Measurements from ENCODE around the gene ACTG1. TPM values are rescaled to one million over a fixed set of nuclear protein-coding genes. Genes with fewer than 3 reads are reported as not detected.

Gene ACTG1
- total and polyA plus RNA-seq, 2 of the 13 experiments (the other 11 are each of a cell fraction or from before 2014, with no cell fraction given) = 973 to 1,138 TPM

GRCh38 chr17:81512562-81513371 lies at the start of gene ACTG1 (continued):
- TF ChIP-seq ZNF598 (CRISPR knock-in tag; IDR thresholded peaks at IDR 0.05; ENCODE audit: borderline replicate concordance) (no peak), ZNF782 (CRISPR knock-in tag; IDR thresholded peaks at IDR 0.05; ENCODE audit: borderline replicate concordance) (no peak), ZNF292 (CRISPR knock-in tag; IDR thresholded peaks at IDR 0.05; ENCODE audit: borderline replicate concordance, low read depth) (no peak), RFXANK (CRISPR knock-in tag; IDR thresholded peaks at IDR 0.05) (no peak), SMARCE1 (IDR thresholded peaks at IDR 0.05; ENCODE audit: borderline replicate concordance) (no peak), EZH2 (conservative IDR thresholded peaks at IDR 0.05; ENCODE audit: low read depth, low read length) (no peak), HES4 (CRISPR knock-in tag; IDR thresholded peaks at IDR 0.05; ENCODE audit: borderline replicate concordance) (peak; percentile 97), NCOR1 (IDR thresholded peaks at IDR 0.05; ENCODE audit: borderline replicate concordance, low read length) (no peak), MBNL3 (CRISPR knock-in tag; conservative IDR thresholded peaks at IDR 0.05) (0 out of 2 replicates have a peak, but pooled peaks have one; percentile 79), ZNF549 (CRISPR knock-in tag; IDR thresholded peaks at IDR 0.05) (no peak), JUNB (CRISPR knock-in tag; IDR thresholded peaks at IDR 0.05; ENCODE audit: borderline replicate concordance) (no peak), SATB2 (CRISPR knock-in tag; IDR thresholded peaks at IDR 0.05) (0 out of 2 replicates have a peak, but pooled peaks have one; percentile 28), TFDP2 (CRISPR knock-in tag; IDR thresholded peaks at IDR 0.05) (no peak), EED (CRISPR knock-in tag; IDR thresholded peaks at IDR 0.05) (no peak; the same call in 1 of the 2 replicates), ZNF280D (CRISPR knock-in tag; IDR thresholded peaks at IDR 0.05) (no peak), SKI (IDR thresholded peaks at IDR 0.05; ENCODE audit: partially characterized antibody) (peak; percentile 22), MTF2 (CRISPR knock-in tag; IDR thresholded peaks at IDR 0.05; ENCODE audit: borderline replicate concordance) (no peak)
- TF ChIP-seq, protein P1, sequence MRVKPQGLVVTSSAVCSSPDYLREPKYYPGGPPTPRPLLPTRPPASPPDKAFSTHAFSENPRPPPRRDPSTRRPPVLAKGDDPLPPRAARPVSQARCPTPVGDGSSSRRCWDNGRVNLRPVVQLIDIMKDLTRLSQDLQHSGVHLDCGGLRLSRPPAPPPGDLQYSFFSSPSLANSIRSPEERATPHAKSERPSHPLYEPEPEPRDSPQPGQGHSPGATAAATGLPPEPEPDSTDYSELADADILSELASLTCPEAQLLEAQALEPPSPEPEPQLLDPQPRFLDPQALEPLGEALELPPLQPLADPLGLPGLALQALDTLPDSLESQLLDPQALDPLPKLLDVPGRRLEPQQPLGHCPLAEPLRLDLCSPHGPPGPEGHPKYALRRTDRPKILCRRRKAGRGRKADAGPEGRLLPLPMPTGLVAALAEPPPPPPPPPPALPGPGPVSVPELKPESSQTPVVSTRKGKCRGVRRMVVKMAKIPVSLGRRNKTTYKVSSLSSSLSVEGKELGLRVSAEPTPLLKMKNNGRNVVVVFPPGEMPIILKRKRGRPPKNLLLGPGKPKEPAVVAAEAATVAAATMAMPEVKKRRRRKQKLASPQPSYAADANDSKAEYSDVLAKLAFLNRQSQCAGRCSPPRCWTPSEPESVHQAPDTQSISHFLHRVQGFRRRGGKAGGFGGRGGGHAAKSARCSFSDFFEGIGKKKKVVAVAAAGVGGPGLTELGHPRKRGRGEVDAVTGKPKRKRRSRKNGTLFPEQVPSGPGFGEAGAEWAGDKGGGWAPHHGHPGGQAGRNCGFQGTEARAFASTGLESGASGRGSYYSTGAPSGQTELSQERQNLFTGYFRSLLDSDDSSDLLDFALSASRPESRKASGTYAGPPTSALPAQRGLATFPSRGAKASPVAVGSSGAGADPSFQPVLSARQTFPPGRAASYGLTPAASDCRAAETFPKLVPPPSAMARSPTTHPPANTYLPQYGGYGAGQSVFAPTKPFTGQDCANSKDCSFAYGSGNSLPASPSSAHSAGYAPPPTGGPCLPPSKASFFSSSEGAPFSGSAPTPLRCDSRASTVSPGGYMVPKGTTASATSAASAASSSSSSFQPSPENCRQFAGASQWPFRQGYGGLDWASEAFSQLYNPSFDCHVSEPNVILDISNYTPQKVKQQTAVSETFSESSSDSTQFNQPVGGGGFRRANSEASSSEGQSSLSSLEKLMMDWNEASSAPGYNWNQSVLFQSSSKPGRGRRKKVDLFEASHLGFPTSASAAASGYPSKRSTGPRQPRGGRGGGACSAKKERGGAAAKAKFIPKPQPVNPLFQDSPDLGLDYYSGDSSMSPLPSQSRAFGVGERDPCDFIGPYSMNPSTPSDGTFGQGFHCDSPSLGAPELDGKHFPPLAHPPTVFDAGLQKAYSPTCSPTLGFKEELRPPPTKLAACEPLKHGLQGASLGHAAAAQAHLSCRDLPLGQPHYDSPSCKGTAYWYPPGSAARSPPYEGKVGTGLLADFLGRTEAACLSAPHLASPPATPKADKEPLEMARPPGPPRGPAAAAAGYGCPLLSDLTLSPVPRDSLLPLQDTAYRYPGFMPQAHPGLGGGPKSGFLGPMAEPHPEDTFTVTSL (CRISPR knock-in tag; IDR thresholded peaks at IDR 0.05; ENCODE audit: borderline replicate concordance) = no peak
- TF ChIP-seq, protein P2, sequence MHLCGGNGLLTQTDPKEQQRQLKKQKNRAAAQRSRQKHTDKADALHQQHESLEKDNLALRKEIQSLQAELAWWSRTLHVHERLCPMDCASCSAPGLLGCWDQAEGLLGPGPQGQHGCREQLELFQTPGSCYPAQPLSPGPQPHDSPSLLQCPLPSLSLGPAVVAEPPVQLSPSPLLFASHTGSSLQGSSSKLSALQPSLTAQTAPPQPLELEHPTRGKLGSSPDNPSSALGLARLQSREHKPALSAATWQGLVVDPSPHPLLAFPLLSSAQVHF (CRISPR knock-in tag; IDR thresholded peaks at IDR 0.05) = no peak
